GM23248 (cell line): ENCODE measurements around the gene HOXC6.

ENCODE experiments used
- EZH2 ChIP-seq: fragments of 200-600 bp; sonication (generic); IDR thresholded peaks from 2 replicates; pipeline ENCODE4 v1.6.1; 2018; ENCODE audit warnings: antibody characterized with exemption, mild to moderate bottlenecking; ENCODE audit not compliant: insufficient read depth, poor library complexity, severe bottlenecking
- EZH2phosphoT487 ChIP-seq: fragments of 200-600 bp; sonication (generic); IDR thresholded peaks from 2 replicates; pipeline ENCODE4 v1.6.1; 2018; ENCODE audit warnings: antibody characterized with exemption, moderate library complexity, mild to moderate bottlenecking, low read depth; ENCODE audit not compliant: insufficient read depth

DNA sequence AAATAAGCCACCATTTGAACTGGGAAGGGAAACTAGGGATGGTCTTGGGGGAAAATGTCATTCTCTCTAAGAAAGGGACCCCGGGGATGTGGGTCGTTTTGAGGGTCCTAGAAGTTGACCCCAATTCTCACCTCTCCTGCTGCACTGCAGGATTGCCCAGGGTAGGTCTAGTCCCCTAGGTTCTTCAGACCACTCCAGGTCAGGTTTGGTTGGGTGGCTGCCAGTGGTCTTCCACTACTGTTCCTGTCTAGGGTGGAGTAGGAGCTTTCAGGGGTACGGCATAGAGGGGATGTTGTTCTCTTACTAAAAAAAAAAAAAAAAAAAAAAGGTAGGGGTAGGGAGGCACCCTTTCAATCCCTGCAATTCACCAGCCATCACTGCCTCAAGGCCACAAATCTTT, 12.2 kb upstream of the HOXC6 start:
- TF ChIP-seq EZH2 (no peak), EZH2phosphoT487 (no peak)
